ENCODE results near the gene INSR.

- TF ChIP-seq CTCF (IDR thresholded peaks at IDR 0.05) (no peak), POLR2A (IDR thresholded peaks at IDR 0.05) (no peak)
Observed at GRCh38 chr19:7254590-7254989, 39.6 kb downstream of the INSR start.
